Transverse colon (tissue), 3 donors: ENCODE measurements around the gene ARHGEF40.

Source experiments
- POLR2A ChIP-seq: fragments of 450-650 bp; IDR thresholded peaks from one replicate; pipeline ENCODE4 v1.6.1; 2016; ENCODE audit warnings: antibody characterized with exemption, mild to moderate bottlenecking, moderate library complexity
- TF ChIP-seq, protein P1 (sequence below), 5 experiments: fragments of 200-600 bp in 3 of 5; fragments of 450-650 bp in 2 of 5; sonication (generic) in 3 of 5; IDR thresholded peaks; 1 replicate in 2 of 5; 2 replicates in 3 of 5; pipeline ENCODE4 v1.5.1; 2016 to 2017; ENCODE audit warnings: antibody characterized with exemption in 5 of 5, inconsistent platforms in 3 of 5, mild to moderate bottlenecking in 2 of 5, moderate library complexity in 1 of 5

GRCh38 chr14:21097636-21098075 lies 27.6 kb downstream of the ARHGEF40 start:
- TF ChIP-seq, protein P1, sequence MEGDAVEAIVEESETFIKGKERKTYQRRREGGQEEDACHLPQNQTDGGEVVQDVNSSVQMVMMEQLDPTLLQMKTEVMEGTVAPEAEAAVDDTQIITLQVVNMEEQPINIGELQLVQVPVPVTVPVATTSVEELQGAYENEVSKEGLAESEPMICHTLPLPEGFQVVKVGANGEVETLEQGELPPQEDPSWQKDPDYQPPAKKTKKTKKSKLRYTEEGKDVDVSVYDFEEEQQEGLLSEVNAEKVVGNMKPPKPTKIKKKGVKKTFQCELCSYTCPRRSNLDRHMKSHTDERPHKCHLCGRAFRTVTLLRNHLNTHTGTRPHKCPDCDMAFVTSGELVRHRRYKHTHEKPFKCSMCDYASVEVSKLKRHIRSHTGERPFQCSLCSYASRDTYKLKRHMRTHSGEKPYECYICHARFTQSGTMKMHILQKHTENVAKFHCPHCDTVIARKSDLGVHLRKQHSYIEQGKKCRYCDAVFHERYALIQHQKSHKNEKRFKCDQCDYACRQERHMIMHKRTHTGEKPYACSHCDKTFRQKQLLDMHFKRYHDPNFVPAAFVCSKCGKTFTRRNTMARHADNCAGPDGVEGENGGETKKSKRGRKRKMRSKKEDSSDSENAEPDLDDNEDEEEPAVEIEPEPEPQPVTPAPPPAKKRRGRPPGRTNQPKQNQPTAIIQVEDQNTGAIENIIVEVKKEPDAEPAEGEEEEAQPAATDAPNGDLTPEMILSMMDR (IDR thresholded peaks at IDR 0.05): no peak
- no peak for TF ChIP-seq POLR2A
